GM12878 (cell line): Measurements from ENCODE around the gene MEAF6. TPM values are rescaled to one million over a fixed set of nuclear protein-coding genes. Genes with fewer than 3 reads are reported as not detected.

ENCODE experiments used
- CBX5 ChIP-seq: sonication (generic); IDR thresholded peaks from 2 replicates; pipeline ENCODE4 v1.6.1; 2016; ENCODE audit warnings: low read depth, moderate library complexity, mild to moderate bottlenecking, inconsistent platforms
- CHD4 ChIP-seq: fragments of 200-600 bp; sonication (generic); IDR thresholded peaks from 2 replicates; pipeline ENCODE4 v1.6.1; 2016; ENCODE audit warnings: mild to moderate bottlenecking
- E2F8 ChIP-seq: fragments of 450-650 bp; IDR thresholded peaks from 2 replicates; pipeline ENCODE4 v1.6.1; 2018; ENCODE audit warnings: mild to moderate bottlenecking, low read depth, moderate library complexity; ENCODE audit not compliant: partially characterized antibody
- EED ChIP-seq: sonication (generic); IDR thresholded peaks from 2 replicates; pipeline ENCODE4 v1.6.1; 2016; ENCODE audit warnings: antibody characterized with exemption, low read depth
- ESRRA ChIP-seq: IDR thresholded peaks from 2 replicates; pipeline ENCODE4 v1.6.1; 2012; ENCODE audit warnings: mild to moderate bottlenecking, low read length, improper control_type of control experiment
- FOS ChIP-seq: IDR thresholded peaks from 3 replicates; pipeline ENCODE4 v1.6.1; 2011; ENCODE audit warnings: borderline replicate concordance; ENCODE audit not compliant: insufficient read length; ENCODE audit errors: extremely low read depth
- FOXK2 ChIP-seq: fragments of 450-650 bp; IDR thresholded peaks from 2 replicates; pipeline ENCODE4 v1.6.1; 2017; ENCODE audit warnings: mild to moderate bottlenecking, moderate library complexity
- GABPA ChIP-seq: IDR thresholded peaks from 2 replicates; pipeline ENCODE4 v1.6.1; 2014; ENCODE audit warnings: antibody characterized with exemption, low read depth, mild to moderate bottlenecking, inconsistent platforms
- HDAC2 ChIP-seq: fragments of 200-600 bp; sonication (generic); IDR thresholded peaks from 2 replicates; pipeline ENCODE4 v1.6.1; 2017
- HDAC6 ChIP-seq: fragments of 200-600 bp; sonication (generic); IDR thresholded peaks from one replicate; pipeline ENCODE4 v1.8.0; 2017; ENCODE audit warnings: antibody characterized with exemption; ENCODE audit not compliant: unreplicated experiment
- KAT2A ChIP-seq: conservative IDR thresholded peaks from 2 replicates; pipeline ENCODE4 v1.6.1; 2011; ENCODE audit warnings: low read depth, low read length; ENCODE audit not compliant: control insufficient read depth
- NBN ChIP-seq: fragments of 450-650 bp; IDR thresholded peaks from 2 replicates; pipeline ENCODE4 v1.6.1; 2016
- NRF1 ChIP-seq: conservative IDR thresholded peaks from 2 replicates; pipeline ENCODE4 v1.6.1; 2011; ENCODE audit warnings: mild to moderate bottlenecking, low read depth, low read length, improper control_type of control experiment
- RAD51 ChIP-seq: fragments of 450-650 bp; IDR thresholded peaks from 2 replicates; pipeline ENCODE4 v1.6.1; 2016; ENCODE audit warnings: moderate library complexity, mild to moderate bottlenecking, inconsistent platforms
- RUNX3 ChIP-seq: IDR thresholded peaks from 2 replicates; pipeline ENCODE4 v1.6.1; 2012; ENCODE audit warnings: low read length, inconsistent platforms
- SMARCA5 ChIP-seq: fragments of 450-650 bp; IDR thresholded peaks from 2 replicates; pipeline ENCODE4 v1.6.1; 2017; ENCODE audit warnings: mild to moderate bottlenecking
- SP1 ChIP-seq: IDR thresholded peaks from one replicate; pipeline ENCODE4 v1.6.1; 2011; ENCODE audit warnings: low read depth, low read length
- SREBF1 ChIP-seq: IDR thresholded peaks from 2 replicates; pipeline ENCODE4 v1.6.1; 2012; ENCODE audit warnings: mild to moderate bottlenecking, low read length
- TCF12 ChIP-seq: IDR thresholded peaks from 2 replicates; pipeline ENCODE4 v1.6.1; 2011; ENCODE audit warnings: low read depth, mild to moderate bottlenecking, low read length
- ZNF274 ChIP-seq: IDR thresholded peaks from one replicate; pipeline ENCODE4 v1.8.0; 2011; ENCODE audit not compliant: insufficient read length, insufficient read depth
- ZZZ3 ChIP-seq: IDR thresholded peaks from 2 replicates; pipeline ENCODE4 v1.6.1; 2011; ENCODE audit warnings: low read depth; ENCODE audit not compliant: control insufficient read depth, insufficient read length
- polyA plus RNA-seq, 11 experiments: library from polyadenylated mRNA; depleted of rRNA in 4 of 11; unstranded in 6 of 11; stranded (reverse) in 5 of 11; fragments of >200 nt; fragmentation: Nextera tagmentation in 4 of 11; fragmentation: Illumina TruSeq in 1 of 11; extraction: Ambion mirVana in 4 of 11; extraction: Trizol in 1 of 11; gene quantifications; 1 replicate in 1 of 11; 2 replicates in 10 of 11; pipeline versions ENCODE4 v1.2.1 to v1.2.3, GENCODE V29; 2011 to 2016; ENCODE audit warnings: inconsistent platforms in 2 of 11, missing spikeins in 2 of 11, low read depth in 1 of 11
- total RNA-seq, 4 experiments: library from RNA; depleted of rRNA in 3 of 4; stranded (reverse); fragments of >200 nt in 3 of 4; fragmentation: Illumina TruSeq in 1 of 4; extraction: Trizol in 1 of 4; gene quantifications; 2 replicates each; pipeline versions ENCODE4 v1.2.1 to v1.2.3, GENCODE V29; 2013 to 2021
- TF ChIP-seq, protein P1 (sequence below): fragments of 450-650 bp; IDR thresholded peaks from 2 replicates; pipeline ENCODE4 v1.6.1; 2014; ENCODE audit warnings: mild to moderate bottlenecking
- TF ChIP-seq, protein P2 (sequence below): IDR thresholded peaks from 2 replicates; pipeline ENCODE4 v1.6.1; 2012; ENCODE audit warnings: low read depth, low read length, improper control_type of control experiment

MEAF6 gene
- total and polyA plus RNA-seq, 10 of the 15 experiments (the other 5 are each of a cell fraction or from before 2014, with no cell fraction given), result 30.8 to 75.0 (median 58.1) TPM

GRCh38 chr1:37553927-37554808 is 39.6 kb upstream of the MEAF6 start, which contains the start of gene SNIP1 (continued):
- TF ChIP-seq E2F8 (peak; percentile 97), SREBF1 (peak; percentile 35; the same call in 1 of the 2 replicates), SP1 (peak; percentile 32), GABPA (peak; percentile 99), RAD51 (peak; percentile 97), HDAC2 (peak; percentile 84; the same call in 1 of the 2 replicates), TCF12 (no peak), ZZZ3 (no peak), CBX5 (peak; percentile 53; the same call in 1 of the 2 replicates), FOS (no peak), RUNX3 (peak; percentile 64), CHD4 (no peak), HDAC6 (no peak), NRF1 (no peak), EED (no peak), NBN (peak; percentile 71), KAT2A (no peak), ESRRA (no peak), ZNF274 (no peak), FOXK2 (no peak), SMARCA5 (no peak)
- TF ChIP-seq, protein P1, sequence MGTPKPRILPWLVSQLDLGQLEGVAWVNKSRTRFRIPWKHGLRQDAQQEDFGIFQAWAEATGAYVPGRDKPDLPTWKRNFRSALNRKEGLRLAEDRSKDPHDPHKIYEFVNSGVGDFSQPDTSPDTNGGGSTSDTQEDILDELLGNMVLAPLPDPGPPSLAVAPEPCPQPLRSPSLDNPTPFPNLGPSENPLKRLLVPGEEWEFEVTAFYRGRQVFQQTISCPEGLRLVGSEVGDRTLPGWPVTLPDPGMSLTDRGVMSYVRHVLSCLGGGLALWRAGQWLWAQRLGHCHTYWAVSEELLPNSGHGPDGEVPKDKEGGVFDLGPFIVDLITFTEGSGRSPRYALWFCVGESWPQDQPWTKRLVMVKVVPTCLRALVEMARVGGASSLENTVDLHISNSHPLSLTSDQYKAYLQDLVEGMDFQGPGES, result no peak
- TF ChIP-seq, protein P2, sequence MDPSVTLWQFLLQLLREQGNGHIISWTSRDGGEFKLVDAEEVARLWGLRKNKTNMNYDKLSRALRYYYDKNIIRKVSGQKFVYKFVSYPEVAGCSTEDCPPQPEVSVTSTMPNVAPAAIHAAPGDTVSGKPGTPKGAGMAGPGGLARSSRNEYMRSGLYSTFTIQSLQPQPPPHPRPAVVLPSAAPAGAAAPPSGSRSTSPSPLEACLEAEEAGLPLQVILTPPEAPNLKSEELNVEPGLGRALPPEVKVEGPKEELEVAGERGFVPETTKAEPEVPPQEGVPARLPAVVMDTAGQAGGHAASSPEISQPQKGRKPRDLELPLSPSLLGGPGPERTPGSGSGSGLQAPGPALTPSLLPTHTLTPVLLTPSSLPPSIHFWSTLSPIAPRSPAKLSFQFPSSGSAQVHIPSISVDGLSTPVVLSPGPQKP, result peak; percentile 94
